NCI-H1092 treated with DMSO at 0.1 percent for 48 hours (cell line): ENCODE data around the gene DPEP1.

Source experiments
- DNase-seq: peaks from one replicate; lab custom pipeline; 2025; lab: John Stamatoyannopoulos, UW

DPEP1 gene

GRCh38 chr16:89599451-89599858, 14.0 kb upstream of the DPEP1 start:
- no peak for DNase-seq

- no peak for DNase-seq
Measured at GRCh38 chr16:89599902-89600301, 13.5 kb upstream of the DPEP1 start.

GRCh38 chr16:89600427-89600826, 13.0 kb upstream of the DPEP1 start:
- no peak for DNase-seq

- no peak for DNase-seq
Measured at GRCh38 chr16:89600956-89601355, 12.5 kb upstream of the DPEP1 start.

- no peak for DNase-seq
Measured at GRCh38 chr16:89601906-89602272, 11.6 kb upstream of the DPEP1 start.

DNA sequence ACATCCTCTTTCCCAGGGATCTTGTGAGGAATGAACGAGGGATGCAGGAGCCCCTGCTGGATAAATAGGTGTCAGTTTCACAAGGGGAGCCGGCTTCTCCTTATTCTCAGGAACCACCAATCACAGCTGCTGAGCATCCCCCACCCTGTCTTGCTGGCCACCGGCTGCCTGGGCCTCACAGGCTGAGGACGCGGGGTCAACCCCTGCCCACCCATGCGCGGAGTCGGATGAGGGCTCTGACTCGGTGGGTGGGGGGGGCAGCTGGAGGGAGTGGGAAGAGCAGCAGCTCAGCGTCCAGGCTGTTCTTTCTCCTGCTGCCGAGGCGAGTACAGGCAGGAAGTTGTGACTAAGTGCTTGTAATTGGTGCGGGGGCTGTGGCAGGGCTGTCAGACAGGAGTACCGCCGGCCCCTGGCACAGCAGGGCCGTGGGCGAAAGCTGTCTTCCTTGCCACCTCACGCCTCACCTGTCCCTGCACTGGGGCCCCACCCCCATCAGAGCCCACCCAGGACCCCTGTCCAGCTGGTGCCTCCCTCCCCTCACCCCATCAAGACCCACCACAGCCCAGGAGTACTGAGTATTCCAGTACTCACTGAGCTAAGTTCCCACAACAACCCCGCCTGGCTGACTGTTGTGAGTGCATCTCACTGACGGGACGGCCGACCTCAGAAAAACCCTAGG, 11.0 kb upstream of the DPEP1 start:
- no peak for DNase-seq

DNA sequence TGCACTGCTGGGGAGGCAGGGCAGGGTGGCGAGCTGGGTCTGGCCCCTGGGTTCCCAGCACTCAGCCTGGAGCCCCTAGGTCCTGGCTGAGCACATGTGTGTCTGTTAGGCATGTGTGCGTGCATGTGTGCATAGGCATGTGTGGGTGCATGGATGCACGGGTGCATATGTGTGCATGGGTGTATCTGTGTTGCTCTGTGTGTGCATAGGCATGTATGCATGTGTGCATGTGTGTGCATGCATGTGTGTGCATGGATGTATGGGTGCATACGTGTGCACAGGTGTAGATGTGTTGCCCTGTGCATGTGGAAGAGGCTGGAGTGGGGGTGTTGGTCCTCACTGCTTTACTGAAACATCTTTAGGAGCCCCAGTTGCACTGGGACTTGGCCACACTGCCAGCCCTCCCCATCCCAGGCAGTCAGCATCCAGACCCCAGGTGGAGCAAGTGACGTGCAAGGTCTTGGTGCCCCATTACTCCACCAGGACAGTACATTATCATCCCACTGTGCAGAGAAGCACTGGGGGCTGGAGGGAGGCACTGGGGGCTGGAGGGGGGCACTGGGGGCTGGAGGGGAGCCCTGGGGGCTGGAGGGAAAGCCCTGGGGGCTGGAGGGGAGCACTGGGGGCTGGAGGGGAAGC, 10.4 kb upstream of the DPEP1 start:
- no peak for DNase-seq

- no peak for DNase-seq
Measured at GRCh38 chr16:89604764-89605163, 8.7 kb upstream of the DPEP1 start.

GRCh38 chr16:89605186-89605970, 8.1 kb upstream of the DPEP1 start:
- no peak for DNase-seq

GRCh38 chr16:89606006-89606405, 7.4 kb upstream of the DPEP1 start:
- peak; percentile 19 for DNase-seq

- no peak for DNase-seq
Measured at GRCh38 chr16:89607453-89607852, 6.0 kb upstream of the DPEP1 start.

GRCh38 chr16:89607937-89608740, 5.3 kb upstream of the DPEP1 start:
- no peak for DNase-seq

DNA sequence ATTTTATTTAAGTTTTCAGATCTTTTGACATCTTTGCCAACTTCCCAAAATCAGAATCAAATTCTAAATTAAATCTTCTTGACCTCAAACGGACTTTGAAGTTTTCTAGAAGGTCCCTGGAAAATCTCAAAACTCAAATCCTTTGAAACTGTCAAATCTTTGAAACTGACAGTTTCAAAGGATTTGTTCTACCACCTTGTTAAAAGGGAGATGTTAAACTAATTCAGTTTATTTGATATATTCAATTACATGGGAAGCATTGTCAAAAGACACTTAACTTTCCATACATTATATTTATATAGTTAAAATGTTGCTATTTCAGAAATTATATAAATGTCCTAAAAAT, 3.4 kb upstream of the DPEP1 start:
- DNase-seq, result no peak

DNA sequence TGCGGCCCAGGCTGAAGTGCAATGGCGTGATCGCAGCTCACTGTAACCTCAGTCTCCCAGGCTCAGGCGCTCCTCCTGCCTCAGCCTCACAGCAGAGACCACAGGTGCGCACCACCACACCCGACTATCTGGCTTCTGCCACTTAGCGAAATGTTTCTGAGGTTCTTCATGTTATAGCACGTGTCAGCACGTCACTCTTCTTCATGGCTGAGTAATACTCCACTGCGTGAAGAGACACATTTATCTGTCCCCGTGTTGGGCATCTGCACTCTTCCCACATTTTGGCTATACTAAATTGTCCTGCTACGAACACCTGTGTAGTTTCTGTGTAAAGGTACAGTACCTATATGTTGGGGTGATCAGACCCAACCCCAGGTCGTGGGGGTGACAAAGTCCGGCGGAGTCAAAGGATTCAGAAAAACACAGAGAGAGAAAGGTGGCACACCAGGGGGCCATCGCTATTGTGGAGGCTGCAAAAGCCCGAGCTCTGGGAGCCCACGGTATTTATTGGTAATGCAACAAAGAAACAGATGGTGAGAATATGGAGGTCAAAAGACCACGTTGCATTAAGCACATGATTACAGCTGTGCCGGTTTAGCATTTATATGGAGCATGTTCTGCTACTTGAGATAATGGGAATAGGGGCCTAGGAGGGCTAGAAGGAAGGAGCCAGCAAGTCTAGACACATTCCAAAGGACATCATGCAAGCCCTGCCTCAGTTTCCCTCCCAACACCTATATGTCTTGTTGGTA, 851 bp upstream of the DPEP1 start:
- DNase-seq, result no peak

- no peak for DNase-seq
Measured at GRCh38 chr16:89613954-89614459, 565 bp downstream of the DPEP1 start.

GRCh38 chr16:89615176-89615575, 1.7 kb downstream of the DPEP1 start:
- no peak for DNase-seq

- DNase-seq, result no peak
Measured at GRCh38 chr16:89615596-89616090, 2.2 kb downstream of the DPEP1 start.

GRCh38 chr16:89616623-89617022, 3.2 kb downstream of the DPEP1 start:
- DNase-seq, result no peak

DNA sequence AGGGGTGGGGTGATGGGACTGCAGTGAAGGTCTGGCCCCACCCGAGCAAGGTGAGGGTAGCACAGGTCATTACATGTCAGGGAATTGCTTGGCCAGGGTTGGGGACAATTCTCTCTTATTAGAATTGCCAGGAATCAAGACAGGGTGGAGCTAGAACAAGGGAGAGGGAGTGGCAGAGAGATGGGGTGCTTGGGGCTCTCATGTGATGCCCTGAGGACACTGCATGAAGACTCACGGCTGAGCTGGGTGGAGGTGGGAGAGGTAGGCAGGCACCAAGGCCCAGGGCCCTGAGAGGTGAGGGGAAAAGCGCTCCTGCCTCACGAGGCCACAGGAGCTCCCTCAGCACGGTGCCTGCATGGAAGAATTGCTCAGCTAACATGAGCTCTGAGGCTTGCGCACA, 3.6 kb downstream of the DPEP1 start:
- no peak for DNase-seq

DNA sequence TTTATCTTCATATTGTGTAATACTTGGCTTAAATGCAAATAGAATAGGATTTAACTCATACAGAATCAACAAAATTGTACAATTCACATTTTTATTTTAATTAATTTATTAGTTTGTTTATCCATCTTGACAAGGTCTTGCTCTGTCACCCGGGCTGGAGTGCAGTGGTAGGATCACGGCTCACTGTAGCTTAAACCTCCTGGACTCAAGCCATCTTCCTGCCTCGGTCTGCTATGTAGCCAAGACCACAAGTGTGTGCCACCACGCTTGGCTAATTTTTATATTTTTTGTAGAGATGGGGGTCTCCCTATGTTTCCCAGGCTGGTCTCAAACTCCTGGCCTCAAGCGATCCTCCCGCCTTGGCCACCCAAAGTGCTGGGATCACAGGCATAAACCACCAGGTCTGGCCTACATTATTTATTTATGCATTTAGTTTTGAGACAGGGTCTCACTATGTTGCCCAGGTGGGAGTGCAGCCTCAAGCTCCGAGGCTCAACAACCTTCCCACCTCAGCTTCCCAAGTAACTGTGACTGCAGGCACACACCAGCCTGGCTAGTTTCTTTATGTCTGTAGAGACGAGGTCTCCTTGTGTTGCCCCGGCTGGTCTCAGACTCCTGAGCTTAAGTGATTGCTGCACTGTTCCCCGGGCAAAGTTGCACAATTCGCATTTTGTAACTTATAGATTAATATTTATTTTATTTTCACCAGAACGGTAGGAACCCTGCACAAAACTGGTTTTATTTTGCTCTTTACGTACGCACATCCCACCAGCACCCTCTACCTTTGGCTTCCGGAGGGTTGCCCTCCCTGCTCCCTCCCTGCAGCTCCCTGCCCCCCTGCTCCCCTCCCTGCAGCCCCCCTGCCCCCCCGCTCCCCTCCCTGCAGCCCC, 4.9 kb downstream of the DPEP1 start:
- DNase-seq, result peak; percentile 20
